DOHH2 (cell line): Measurements from ENCODE around the gene TMEM174.

ENCODE experiments used
- CTCF ChIP-seq: fragments of 200-600 bp; sonication (generic); IDR thresholded peaks from one replicate; pipeline ENCODE4 v1.5.1; 2014; ENCODE audit warnings: antibody characterized with exemption, mild to moderate bottlenecking, low read depth, low read length; ENCODE audit not compliant: poor library complexity, severe bottlenecking
- EZH2phosphoT487 ChIP-seq: fragments of 200-600 bp; sonication (generic); IDR thresholded peaks from 2 replicates; pipeline ENCODE4 v1.6.1; 2017; ENCODE audit warnings: borderline replicate concordance, mild to moderate bottlenecking, antibody characterized with exemption, low read length, moderate library complexity, mixed read lengths

GRCh38 chr5:73214306-73214705 lies 41.3 kb downstream of the TMEM174 start:
- TF ChIP-seq CTCF, result no peak
- no peak for TF ChIP-seq EZH2phosphoT487
